Measurements from ENCODE around the gene WDR35. TPM values are rescaled to one million over a fixed set of nuclear protein-coding genes. Genes with fewer than 3 reads are reported as not detected.
"Not testable (repeated sequence)": the region's sequence is repeated elsewhere in the genome, so short reads cannot be mapped to it uniquely, and the experiment has no call there.

Gene WDR35
- total RNA-seq, 1 donor from 2014 or later, result 13.6 TPM

DNA sequence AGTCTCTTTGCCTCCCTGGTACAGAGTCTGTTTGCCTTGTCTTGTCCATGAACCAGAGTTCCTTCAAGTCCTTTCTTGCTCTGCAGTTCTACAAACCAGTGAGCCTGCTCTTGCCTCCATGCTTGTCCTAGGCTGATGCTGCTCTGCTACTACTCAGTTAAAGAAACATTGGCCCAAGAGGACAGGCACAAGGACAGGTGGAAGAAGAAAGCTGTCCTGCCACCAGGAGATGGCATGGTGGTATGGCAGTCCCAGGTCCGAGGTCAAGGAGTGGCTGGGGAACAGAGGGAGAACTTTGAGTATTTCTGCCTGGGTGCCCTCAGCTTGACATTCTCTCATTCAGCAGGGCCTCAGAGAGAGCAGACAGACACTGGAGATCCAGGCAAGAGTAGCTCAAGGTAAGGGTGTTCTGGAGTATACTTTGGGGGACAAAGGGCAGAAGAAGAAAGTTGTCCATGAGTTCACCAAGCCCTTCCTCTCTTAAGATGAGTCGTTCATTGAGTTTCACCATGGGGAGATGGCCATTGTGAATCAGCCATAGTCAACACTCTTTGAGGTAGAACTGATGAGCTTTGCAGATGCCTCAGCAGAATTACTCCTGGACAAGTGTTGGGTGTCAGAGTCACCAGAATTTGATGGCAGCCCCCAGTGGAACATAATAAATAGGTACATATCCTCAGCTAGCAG, 108.5 kb downstream of the WDR35 start:
- TF ChIP-seq CTCF (IDR thresholded peaks at IDR 0.05; ENCODE audit: insufficient read depth, low read length, poor library complexity, severe bottlenecking), result no peak
- H3K4me3 ChIP-seq (ENCODE audit: low read depth, low read length), result no peak overlapping the region
- no peaks in the 10 kb centered on the region for H3K36me3 ChIP-seq (ENCODE audit: control insufficient read depth, insufficient read depth, low read length)
- no peaks in the 10 kb centered on the region for H3K27me3 ChIP-seq (ENCODE audit: control insufficient read depth, insufficient read depth, low read length)
- no peak for DNase-seq (ENCODE audit: low read depth)

- H3K27me3 ChIP-seq (ENCODE audit: control insufficient read depth, insufficient read depth, low read length); DNase-seq (ENCODE audit: low read depth); H3K4me3 ChIP-seq (ENCODE audit: low read depth, low read length); H3K36me3 ChIP-seq (ENCODE audit: control insufficient read depth, insufficient read depth, low read length): not testable (repeated sequence)
Measured at GRCh38 chr2:19880191-19880590, 109.7 kb downstream of the WDR35 start.

- H3K27me3 ChIP-seq (ENCODE audit: control insufficient read depth, insufficient read depth, low read length), result no peaks in the 10 kb centered on the region
- no peak for DNase-seq (ENCODE audit: low read depth)
- TF ChIP-seq CTCF (IDR thresholded peaks at IDR 0.05; ENCODE audit: insufficient read depth, low read length, poor library complexity, severe bottlenecking), result no peak
- H3K4me3 ChIP-seq (ENCODE audit: low read depth, low read length), result no peak overlapping the region
- H3K36me3 ChIP-seq (ENCODE audit: control insufficient read depth, insufficient read depth, low read length), result no peaks in the 10 kb centered on the region
Measured at GRCh38 chr2:19879120-19879519, 110.8 kb downstream of the WDR35 start.

GRCh38 chr2:19878268-19879046, 111.4 kb downstream of the WDR35 start:
- no peak for TF ChIP-seq CTCF (IDR thresholded peaks at IDR 0.05; ENCODE audit: insufficient read depth, low read length, poor library complexity, severe bottlenecking)
- H3K4me3 ChIP-seq (ENCODE audit: low read depth, low read length), result no peak overlapping the region
- no peaks in the 10 kb centered on the region for H3K36me3 ChIP-seq (ENCODE audit: control insufficient read depth, insufficient read depth, low read length)
- H3K27me3 ChIP-seq (ENCODE audit: control insufficient read depth, insufficient read depth, low read length), result no peaks in the 10 kb centered on the region
- DNase-seq (ENCODE audit: low read depth), result no peak

DNA sequence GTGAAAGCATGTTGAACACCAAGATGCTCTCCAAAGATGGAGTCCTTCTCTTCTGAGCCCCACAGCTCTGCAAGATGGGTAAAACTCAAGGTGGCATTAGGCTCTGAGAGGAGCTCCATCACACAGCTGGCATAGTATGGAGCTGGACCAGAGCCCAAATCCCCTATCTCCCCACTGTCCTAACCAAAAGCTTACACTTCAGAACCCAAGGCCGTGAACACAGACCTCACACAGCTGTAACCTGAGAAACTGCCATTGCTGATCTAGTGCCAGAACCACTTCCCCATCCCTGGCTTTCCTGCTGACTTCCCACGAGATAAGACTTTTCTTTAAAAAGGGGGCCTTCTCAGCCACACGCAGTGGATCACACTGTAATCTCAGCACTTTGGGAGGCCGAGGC, 113.2 kb downstream of the WDR35 start:
- no peaks in the 10 kb centered on the region for H3K36me3 ChIP-seq (ENCODE audit: control insufficient read depth, insufficient read depth, low read length)
- no peak for TF ChIP-seq CTCF (IDR thresholded peaks at IDR 0.05; ENCODE audit: insufficient read depth, low read length, poor library complexity, severe bottlenecking)
- no peak overlapping the region for H3K4me3 ChIP-seq (ENCODE audit: low read depth, low read length)
- DNase-seq (ENCODE audit: low read depth), result no peak
- no peaks in the 10 kb centered on the region for H3K27me3 ChIP-seq (ENCODE audit: control insufficient read depth, insufficient read depth, low read length)

- DNase-seq (ENCODE audit: low read depth), result no peak
- TF ChIP-seq CTCF (IDR thresholded peaks at IDR 0.05; ENCODE audit: insufficient read depth, low read length, poor library complexity, severe bottlenecking), result no peak
- Histone ChIP-seq H3K4me3 (ENCODE audit: low read depth, low read length) (no peak overlapping the region), H3K36me3 (ENCODE audit: control insufficient read depth, insufficient read depth, low read length) (no peaks in the 10 kb centered on the region), H3K27me3 (ENCODE audit: control insufficient read depth, insufficient read depth, low read length) (no peaks in the 10 kb centered on the region)
Measured at GRCh38 chr2:19875280-19875679, 114.6 kb downstream of the WDR35 start.

Data from kidney epithelial cell (primary cell).